GM19238 (cell line): Measurements from ENCODE around the gene COX4I1.

ENCODE experiments used
- DNase-seq: peaks from one replicate; pipeline ENCODE4 v3.0.0; 2011; ENCODE audit warnings: low spot score; ENCODE audit not compliant: insufficient read length

The COX4I1 gene

DNA sequence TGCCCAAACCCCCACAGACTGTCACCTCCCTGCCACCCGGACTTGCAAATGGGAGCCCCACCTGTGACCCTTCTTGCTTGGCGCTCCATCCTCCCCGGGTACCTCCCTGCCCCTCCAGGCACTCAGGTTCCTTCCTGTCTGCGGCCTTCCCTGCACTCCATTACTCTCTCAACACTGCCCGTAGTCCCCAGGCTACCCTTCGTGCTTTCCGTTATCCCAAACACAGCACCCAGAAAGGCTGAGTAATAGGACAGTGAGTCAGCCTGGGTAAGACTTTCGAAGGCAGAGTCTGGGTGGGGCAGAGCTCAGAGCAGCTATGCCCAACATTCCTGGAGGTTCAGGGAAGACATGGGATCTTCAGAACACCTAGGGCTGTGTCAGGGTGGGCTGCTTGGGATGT lies 32.0 kb upstream of the COX4I1 start:
- DNase-seq = no peak

DNA sequence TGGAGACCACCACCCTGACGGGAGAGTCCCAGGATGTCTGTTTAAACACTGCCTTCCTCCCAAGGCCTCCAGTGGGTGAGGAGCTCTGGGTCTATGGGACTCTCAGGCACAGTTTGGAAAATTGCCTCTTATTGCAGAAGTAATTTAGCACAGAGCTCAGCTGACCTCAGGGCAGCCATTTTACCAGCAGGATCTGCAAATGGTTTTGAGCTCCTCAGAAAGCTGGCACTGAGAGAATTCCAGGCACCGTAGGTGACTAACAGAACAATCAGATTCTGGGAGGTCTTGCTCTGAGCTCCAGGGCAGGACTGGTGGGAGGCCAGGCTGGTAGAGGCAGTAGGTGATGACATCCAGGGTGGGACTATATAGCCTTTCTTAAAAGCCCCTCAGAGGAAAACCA lies 31.3 kb upstream of the COX4I1 start:
- no peak for DNase-seq

DNA sequence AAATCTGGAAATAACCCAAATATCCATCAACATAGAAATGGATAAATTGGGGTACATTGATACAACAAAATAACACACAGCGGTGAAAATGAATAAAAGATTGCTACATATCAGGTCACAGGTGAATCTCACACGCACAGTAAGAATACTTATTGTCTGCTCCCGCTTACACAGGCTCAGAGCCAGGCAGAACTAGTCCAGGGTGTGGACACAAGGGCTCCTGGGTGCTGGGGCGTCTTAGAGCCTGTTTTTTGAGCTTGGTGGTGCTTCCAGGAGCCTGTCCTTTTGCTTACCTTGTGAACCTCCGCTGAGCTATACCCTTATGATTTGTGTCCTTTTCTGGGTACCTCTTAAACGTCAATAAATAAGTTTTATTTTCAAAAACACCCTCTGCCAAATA lies 28.8 kb upstream of the COX4I1 start:
- no peak for DNase-seq

DNA sequence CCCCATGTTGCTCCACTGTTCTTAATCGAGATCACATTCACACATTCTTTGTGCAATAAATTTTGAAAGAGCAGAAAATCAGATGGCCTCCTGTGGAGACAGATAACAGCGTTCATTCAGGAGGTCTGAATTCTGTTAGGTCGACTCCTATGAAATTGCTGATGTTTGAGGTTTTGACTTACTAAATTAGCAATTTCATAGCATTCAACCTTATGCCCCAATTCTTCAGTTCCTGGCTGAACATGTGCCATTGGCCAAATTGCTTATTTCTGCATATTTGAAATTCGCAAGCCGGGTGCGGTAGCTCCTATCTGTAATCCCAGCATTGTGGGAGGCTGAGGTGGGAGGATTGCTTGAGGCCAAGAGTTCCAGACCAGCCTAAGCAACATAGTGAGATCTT lies 26.5 kb upstream of the COX4I1 start:
- DNase-seq = no peak

DNA sequence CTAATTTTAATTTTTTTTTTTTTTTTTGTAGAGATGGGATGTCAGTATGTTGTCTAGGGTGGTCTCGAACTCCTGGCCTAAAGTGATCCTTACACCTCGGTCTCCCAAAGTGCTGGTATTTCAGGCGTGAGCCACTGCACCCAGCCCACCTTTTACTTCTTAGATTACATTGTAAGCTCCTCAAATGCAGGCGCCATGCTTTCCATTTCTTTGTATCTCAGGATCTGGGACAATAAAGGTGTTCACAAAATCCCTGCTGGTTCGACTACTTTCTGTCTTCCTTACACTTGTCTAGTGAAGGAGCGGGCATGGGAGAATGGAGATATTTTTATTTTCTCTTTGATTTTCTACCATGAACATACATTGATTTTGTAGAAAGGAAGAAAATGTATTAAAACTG lies 25.4 kb upstream of the COX4I1 start:
- no peak for DNase-seq

DNA sequence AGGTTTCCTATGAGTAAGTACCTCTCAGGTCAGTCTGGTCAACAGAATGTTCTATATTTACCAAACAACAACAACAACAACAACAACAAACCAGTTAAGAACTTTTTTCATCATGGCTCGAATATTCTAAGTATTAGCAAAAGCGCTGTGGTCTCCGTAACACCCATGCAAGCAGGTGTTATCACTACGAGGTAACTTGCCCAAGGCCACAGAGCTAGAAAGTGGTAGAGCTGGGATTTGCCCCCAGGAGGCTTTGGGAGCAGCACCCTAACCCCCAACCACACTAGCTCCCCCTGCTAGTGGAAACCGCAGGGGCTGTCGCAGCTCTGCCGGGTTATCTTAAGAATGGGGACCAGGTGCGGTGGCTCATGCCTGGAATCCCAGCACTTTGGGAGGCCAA lies 24.7 kb upstream of the COX4I1 start:
- DNase-seq = no peak

DNA sequence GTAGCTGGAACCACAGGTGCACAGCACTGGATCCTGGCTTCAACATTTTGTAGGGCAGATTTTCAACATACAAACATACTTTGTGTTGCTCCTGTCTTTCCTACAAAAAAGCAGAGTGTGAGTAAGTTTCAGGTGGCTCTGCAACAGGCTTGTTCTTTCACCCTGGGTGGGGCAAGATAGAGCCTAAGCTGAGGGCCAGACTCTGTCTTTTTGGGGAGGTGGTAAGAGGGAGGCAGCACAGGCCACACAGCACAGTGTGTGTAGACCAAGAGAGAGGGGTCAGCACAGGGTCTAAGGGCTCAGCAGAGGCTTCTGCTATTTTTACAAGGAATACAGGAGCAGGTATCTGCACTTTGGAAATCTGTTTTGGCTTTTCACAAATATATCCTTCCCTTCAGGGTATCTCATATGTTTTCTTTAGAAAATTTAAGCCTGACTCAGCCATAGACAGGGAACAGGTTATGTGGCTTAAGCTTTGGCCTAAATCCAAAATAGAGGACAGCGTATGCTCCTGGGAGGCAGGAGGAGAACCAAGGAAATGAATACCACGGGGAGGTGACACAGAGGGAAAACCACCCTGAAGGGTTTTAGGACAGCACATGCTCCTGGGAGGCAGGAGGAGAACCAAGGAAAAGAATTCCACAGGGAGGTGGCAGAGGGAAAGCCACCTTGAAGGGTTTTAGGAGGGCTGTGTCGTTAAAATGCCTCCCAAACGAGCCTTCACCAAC lies 21.7 kb upstream of the COX4I1 start:
- no peak for DNase-seq

DNA sequence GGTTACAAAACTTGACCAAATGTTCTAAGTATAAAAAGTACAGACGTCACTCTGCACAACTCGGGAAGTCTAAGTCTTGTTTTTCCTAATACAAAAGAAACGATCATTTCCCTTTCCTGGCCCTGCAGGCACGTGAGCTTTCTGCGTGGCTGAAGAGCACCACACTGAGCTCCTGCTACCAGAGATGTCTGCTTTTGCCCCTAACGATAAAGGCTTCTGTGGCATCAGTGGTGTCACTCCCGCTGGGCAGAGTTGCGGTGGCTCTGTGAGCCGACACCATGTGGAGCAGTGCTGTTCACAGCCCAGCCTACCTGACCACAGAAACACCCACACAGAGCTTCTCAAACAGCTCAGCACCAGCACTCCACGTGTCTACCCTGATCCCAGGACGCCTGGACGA lies 20.6 kb upstream of the COX4I1 start:
- DNase-seq = no peak

DNA sequence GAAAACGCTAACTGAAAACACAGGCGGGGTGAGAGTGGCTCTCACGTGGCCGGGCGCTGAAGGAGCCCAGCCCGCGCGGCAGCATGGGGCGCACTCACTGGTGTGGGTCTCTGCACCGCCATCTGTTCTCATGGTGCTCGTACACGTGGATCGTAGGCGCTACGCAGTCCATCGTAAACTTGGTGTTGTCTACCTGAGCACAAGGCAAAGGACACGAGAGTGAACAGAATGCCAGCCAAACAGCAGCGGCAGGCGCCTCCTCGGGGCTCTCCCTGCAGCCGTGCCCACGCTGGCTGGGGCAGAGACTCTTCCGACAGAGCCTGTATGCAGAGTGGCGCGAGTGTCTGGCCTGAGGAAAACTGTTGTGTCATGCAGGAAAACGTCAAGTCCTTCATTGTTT lies 19.2 kb upstream of the COX4I1 start:
- DNase-seq = no peak

DNA sequence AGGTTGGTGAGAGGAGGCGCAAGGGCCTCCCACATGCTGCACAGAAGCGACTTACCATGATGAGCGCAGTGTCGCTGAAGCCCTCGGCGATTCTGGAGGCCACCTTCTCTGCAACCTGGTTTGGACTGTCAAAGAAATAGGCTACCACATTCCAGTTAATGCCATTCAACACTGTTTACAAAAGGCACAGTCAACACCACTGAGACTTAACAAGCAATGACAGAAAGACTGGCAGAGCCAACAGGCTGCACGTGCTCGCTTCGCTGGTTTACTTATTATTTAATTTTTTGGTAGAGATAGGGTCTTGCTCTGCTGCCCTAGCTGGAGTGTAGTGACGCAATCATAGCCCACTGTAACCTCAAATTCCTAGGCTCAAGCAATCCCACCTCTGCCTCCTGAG lies 18.3 kb upstream of the COX4I1 start:
- DNase-seq = no peak

DNA sequence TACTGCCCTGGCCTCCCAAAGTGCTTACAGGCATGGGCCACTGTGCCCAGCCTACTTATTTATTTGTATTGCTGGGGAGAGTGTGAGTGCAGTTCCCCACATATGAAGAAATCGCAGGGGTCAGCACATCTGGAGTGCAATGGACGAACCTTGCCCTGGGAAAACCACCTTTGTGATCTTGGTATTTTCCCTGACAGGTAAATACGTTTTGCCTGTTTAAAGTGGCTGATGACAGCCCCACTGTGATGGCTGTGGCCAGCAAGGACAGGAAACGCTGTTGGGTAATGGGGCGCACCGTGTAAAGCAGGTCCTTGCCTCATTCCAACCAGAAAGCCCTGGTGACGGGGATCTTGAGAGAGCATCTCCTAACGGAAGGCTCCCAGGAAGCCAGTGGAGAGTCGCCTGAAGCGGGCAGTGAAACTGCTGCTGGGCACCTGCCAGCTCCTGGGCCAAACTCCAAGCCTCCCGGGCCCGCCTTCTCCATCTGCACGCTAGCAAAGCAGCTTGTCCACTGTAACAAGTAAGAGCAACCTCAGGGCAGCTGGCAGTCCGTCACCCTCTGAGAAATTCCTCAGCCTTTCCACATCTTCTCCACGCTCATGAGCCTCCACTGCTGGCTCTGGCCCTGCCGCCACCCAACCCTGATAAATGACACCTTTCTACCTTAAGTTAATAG lies 17.7 kb upstream of the COX4I1 start:
- DNase-seq = no peak

DNA sequence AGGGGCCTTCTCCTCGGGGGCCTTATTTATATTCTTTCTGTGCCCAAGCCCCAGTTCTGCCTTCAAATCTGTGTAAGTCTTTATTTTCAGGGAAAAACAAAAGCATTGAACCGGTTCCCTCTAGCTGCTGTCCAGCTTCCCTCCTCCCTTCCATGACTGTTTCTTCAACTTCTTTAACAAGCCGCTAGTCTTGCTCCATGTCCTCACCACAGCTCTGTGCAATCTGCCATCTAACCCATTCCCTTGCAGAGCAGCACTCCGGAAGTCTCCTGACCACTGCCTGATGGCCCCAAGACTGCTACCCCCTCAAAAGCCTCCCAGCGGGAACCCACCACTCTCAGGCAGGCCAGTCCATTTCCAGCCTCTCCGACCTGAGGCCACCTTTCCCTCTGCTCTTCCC lies 17.0 kb upstream of the COX4I1 start:
- no peak for DNase-seq

DNA sequence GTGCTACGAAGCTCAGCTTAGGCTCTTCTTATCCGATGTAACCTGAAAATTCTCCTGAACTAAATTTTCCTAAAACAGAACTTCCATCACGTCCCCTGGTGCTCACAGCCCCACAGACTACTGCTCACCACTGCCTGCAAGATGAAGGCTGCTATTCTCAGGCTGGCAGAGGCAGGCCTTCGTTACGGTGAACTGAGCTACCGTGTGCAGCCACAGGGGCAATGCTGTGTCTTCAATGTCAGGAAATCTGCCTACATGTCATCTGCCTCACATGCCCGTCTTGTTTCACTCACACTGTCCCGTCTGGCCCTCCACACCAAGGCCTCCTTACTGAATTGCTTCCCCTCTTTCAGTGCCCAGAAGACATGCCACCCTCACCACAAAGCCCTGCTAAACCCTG lies 16.1 kb upstream of the COX4I1 start:
- DNase-seq = no peak

DNA sequence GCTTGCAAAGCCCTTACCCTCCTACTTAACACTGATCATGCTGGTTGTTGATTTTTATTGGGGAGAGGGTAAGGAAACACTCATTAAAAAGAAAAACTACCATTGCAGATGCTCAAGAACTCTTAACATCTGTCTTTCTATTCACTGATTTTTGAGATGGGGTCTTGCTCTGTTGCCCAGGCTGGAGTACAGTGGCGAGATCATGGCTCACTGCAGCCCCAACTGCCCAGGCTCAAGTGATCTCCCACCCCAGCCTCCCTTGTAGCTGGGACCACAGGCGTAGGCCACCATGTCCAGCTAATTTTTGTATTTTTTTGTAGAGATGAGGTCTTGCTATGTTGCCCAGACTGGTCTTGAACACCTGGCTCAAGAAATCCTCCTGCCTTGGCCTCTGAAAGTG lies 14.7 kb upstream of the COX4I1 start:
- DNase-seq = no peak

DNA sequence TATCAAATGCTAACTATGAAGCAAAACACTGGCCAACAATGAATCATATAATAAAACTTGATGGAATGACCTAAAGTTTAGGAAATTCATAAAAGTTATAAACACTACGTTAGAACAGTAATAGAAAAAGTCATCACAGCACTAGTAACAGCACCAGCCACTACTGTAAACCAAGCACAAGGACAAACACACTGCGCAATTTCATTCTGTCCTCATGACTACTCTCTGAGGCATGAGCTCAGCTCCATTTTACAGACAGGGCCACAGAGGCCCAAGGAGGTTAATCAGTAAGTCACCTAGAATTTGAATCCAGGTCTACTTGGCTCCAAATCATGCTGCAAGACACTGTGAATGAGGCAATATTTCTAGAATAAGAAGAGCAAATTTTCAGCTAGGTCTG lies 13.6 kb upstream of the COX4I1 start:
- DNase-seq = no peak

DNA sequence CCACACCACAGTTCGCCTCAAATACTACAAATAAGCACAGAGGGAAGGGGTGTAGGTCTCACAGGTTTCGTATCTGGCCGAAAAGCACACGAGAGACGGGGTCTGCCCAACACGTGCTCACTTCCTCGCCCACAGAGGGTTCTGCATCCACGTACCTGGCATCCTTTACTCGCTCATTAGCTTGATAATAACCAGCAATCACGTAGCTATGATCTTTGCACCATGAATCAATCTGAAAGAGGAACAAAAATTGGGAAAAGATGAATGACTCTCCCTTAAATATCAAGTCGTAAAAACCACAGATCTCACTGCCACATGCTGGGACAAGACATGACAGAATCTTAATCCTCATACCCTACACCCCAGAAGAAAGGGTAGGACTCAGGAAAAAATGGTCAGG lies 10.7 kb upstream of the COX4I1 start:
- DNase-seq = no peak

DNA sequence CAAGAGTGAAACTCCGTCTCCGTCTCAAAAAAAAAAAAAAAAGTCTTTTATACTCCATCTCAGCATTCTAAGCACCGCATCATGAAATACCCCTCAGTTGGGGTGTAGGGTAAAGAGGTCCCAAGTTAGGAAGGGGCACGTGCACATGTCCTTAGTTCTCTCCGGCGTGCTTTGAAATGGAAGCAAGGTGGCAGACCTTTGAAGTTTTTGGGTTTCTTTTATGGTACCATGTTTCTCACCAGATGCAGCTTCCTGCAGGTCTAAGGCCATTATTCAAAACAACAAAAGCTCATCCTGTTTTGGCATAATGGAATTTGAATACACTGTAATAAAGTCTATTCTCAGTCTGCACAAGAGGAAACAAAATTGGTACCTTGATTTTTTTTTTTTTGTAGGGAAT lies 9.7 kb upstream of the COX4I1 start:
- DNase-seq = no peak

DNA sequence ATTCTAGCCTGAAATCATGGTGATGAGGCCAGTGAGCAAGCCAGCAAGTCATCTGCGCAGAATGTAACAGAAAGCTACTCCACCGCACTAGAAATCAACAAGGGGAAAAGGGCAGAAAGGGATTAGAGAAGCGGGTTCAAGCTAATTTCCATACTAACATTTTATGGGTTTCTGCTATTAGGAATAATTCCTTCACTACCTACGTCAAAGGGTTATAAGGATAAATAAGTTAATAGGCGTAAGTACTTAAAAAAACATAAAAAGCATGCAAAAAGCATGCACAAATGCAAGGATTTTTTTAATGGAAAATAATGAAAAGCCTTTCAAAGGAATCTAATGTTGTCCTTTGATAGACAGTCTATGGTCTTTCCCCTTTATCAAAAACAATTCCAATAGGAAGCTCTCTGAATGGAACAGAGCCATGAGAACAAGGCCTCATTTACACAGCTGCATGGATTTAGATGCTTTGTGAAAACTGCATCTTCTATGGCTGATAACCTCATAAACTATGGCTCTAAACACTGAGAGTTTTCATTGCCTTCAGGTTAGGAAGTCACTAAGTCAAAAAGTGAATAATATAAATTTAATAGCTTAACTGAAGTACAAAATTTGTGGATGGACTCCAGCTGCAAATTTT lies 5.7 kb upstream of the COX4I1 start:
- no peak for DNase-seq

DNA sequence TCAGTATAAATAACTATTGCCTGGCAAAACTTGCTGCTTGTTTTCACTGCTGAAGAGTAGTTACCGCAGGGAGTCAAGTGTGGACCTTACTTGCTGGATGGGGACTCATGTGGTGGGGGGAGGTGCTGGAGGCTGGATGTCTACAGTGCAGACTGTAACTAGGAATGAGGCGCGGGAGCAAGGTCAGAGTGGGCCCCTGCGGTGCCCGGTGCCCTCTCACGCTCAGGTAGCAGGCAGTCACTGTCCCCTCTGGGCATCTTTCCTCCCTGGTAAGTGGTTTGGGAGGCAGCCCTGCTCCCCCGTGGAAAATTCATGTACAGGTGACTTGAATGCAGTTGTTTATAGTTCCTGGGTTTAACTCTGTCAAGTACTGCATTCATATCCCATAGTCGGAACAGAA lies 4.8 kb upstream of the COX4I1 start:
- DNase-seq = no peak

DNA sequence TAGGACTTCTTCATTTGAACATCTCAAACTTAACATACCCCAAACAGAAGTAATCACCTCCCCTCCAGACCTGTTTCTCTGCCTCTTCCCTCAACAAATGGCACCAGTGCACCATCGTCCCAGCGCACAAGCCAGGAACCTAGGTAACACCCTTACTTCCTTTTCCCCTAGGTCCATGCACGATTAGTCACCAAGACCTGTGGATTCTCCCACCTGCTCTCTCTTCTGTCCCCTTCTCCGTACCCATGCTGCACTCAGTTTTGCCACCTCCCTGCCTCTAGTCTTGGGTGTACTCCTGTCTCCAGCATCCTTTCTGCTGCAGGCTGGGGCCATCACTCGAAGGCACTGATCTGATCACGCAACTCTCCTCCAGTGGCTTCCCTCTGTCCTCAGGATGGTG lies 3.3 kb upstream of the COX4I1 start:
- no peak for DNase-seq

DNA sequence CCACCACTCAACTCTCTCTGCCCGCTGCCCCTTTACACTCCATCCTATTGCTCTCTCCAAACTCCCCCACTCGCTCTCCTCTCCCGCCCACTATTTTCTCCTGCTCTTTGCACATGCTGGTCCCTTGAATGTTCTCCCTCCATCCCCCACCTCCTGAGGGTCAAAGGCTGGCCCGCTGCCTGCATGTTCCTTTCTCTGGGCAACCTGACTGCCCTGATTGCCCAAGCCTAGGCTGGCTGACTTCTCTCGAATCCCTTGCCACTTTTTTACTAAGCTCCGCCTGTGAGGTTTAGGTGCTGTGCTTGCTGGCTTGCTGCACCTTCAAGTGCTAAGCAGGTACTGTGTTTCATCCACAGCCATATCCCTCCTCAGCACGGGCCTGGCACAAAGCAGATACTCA lies 2.9 kb upstream of the COX4I1 start:
- DNase-seq = no peak

DNA sequence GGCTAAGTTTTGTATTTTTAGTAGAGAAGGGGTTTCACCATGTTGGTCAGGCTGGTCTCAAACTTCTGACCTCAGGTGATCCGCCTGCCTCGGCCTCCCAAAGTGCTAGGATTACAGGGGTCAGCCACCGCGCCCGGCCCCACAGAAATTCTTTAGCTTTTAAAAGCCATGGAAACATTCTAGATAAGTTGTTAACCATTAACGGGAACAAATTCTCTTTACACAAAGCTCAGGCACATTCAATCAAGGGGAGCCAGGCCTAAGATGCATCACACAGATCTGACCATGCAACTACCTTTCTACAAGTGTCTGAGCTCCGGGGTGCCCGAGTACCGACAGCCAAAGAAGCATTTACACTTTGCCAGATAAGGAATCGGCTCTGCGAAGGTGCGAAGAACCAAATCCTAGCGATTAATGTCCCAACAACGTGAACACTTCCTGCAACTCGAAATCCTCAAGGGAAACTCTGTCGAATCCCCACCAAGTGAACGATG lies 1.2 kb upstream of the COX4I1 start:
- DNase-seq = no peak
